Measurements from ENCODE around the gene ESR2. TPM values are rescaled to one million over a fixed set of nuclear protein-coding genes. Genes with fewer than 3 reads are reported as not detected.

Gene ESR2
- total RNA-seq, 4 donors from 2014 or later, result 1.4 to 1.6 (median 1.5) TPM

DNA sequence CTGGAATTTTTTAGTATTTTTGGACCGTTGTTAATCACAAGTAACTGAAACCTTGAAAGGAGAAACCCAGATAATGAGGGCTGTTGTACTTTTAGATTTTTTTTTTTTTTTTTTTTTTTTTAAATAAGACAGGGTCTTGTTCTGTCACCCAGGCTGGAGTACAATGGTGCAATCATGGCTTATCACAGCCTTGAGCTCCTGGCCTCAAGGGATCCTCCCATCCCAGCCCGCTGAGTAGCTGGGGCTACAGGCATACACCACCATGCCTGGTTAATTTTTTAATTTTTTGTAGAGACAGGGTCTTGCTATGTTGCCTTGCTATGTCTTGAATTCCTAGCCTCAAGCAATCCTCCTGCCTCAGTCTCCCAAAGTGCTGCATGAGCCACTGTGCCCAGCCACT lies 229.7 kb downstream of the ESR2 start:
- TF ChIP-seq, protein P1, sequence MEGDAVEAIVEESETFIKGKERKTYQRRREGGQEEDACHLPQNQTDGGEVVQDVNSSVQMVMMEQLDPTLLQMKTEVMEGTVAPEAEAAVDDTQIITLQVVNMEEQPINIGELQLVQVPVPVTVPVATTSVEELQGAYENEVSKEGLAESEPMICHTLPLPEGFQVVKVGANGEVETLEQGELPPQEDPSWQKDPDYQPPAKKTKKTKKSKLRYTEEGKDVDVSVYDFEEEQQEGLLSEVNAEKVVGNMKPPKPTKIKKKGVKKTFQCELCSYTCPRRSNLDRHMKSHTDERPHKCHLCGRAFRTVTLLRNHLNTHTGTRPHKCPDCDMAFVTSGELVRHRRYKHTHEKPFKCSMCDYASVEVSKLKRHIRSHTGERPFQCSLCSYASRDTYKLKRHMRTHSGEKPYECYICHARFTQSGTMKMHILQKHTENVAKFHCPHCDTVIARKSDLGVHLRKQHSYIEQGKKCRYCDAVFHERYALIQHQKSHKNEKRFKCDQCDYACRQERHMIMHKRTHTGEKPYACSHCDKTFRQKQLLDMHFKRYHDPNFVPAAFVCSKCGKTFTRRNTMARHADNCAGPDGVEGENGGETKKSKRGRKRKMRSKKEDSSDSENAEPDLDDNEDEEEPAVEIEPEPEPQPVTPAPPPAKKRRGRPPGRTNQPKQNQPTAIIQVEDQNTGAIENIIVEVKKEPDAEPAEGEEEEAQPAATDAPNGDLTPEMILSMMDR (IDR thresholded peaks at IDR 0.05), result no peak
- ATAC-seq (ENCODE audit: low FRiP score) (no peak), DNase-seq (ENCODE audit: low spot score) (no peak)

DNA sequence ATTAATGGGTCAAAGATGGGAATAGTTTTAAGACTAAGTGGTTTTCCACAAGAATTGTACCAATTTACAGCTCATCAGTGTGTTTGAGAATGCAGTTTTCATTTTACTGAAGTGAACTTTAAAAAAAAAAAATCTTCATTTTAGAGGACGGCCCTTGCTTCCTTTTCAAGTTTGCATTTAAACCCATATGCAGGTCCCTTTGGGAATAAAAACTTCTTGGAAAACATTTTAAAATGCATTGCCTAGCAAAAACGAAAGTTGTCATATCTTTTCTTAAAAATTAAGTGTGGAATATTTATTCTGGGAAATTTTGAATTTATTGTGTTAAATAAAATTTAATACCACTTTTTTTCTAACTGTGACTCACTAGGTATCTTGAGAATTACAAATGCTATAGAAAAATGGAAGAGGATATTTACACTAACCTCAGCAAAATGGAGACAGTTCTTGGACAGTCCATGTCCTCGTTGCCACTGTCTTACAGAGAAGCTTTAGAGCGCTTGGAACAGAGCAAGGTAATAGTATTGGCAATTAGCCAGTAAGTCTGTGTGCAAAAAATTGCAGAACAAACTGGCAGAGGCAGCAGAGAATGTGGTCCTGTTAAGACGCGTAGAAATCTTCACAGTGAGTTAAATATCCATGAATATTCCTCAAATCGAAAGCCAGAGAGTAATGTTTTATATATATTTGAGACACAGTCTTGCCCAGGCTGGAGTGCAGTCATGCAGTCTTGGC lies 231.6 kb downstream of the ESR2 start:
- no peak for DNase-seq (ENCODE audit: low spot score)
- no peak for ATAC-seq (ENCODE audit: low FRiP score)
- TF ChIP-seq, protein P1 (IDR thresholded peaks at IDR 0.05), result no peak

DNA sequence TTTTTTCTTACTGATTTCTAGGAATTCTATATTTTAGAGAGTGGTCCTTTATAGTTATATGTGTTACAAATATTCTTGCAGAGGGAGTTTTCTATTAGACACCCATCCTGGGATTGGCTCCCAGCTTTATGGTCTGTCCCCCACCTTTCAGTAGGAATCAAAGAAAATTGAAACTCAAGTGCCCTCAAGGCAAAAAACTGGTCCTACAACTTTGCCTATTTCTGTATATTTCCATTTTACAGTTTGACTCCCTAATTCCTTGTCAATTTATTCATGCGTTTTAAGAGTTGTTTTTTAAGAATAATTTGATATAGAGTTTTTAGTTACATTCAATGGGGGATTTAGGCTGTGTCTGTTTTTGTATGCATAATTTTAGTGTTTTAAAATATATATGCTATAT lies 232.5 kb downstream of the ESR2 start:
- no peak for DNase-seq (ENCODE audit: low spot score)
- TF ChIP-seq, protein P1 (IDR thresholded peaks at IDR 0.05), result no peak
- no peak for ATAC-seq (ENCODE audit: low FRiP score)

DNA sequence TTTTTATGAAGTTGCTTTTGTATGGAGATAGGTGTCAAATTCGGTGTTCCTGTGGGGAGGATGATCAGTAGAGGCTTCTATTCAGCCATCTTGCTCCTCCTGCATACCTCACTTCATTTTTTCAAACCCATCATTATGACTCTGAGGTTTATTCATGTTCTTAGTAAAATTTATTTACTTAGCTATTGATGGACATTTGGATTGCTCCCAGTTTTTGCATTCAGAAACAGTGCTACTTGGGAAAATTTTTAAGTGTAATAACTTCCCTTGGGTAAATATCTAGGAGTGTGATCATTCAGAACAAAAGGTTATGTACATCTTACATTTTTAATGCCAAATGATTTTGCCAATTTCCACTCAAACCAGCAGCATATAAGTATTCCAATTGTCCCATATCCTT lies 233.1 kb downstream of the ESR2 start:
- no peak for DNase-seq (ENCODE audit: low spot score)
- TF ChIP-seq, protein P1 (IDR thresholded peaks at IDR 0.05), result no peak

DNA sequence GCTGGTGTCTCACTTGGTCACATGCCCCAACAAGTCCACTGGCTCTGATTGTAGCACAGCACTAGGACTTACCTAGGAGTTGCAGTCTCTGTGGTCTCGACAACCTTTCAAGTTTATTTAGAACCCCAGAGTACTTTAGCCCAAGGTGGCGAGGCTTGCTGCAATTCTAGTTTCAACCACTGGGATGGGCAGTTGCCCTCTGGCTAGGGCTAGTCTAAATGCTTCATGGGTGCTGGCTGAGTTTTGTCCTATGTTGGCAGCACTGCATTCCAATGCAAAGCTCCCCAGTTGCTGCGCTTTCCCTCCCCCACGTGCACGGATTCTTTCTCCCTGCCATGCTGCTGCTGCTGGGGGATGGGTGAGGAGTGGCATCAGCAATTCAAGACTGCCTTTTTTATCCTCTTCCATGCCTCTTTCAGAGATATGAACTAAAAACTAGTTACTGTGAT lies 233.5 kb downstream of the ESR2 start:
- DNase-seq (ENCODE audit: low spot score) (no peak), ATAC-seq (ENCODE audit: low FRiP score) (no peak)
- TF ChIP-seq, protein P1 (IDR thresholded peaks at IDR 0.05), result no peak

More for the DNA sequence above, 233.1 kb downstream of the ESR2 start:
- no peak for ATAC-seq (ENCODE audit: low FRiP score)

DNA sequence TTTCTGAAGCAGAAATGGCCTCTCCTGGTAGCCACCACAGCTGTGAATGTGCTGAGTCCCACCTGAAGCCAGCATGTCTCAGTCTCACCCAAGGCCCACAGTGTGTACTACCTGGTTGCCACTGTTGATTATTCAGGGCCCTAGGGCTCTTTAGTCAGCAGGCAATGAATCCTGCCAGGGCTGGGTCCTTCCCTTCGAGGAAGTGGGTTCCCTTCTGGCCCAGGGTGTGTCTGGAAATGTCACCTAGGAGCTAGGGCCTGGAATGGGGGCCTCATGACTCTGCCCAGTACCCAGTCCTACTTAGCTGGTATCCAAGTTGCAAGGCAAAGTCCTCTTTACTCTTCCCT lies 234.0 kb downstream of the ESR2 start:
- DNase-seq (ENCODE audit: low spot score) (no peak), ATAC-seq (ENCODE audit: low FRiP score) (no peak)
- TF ChIP-seq, protein P1 (IDR thresholded peaks at IDR 0.05), result no peak

All from omental fat pad (tissue), 4 donors.